Panc1 (cell line): Measurements from ENCODE around the gene COP1.

Experiments used
- CTCF ChIP-seq: fragments of 450-650 bp; IDR thresholded peaks from 2 replicates; pipeline ENCODE4 v1.5.1; 2017; ENCODE audit warnings: mild to moderate bottlenecking
- POLR2AphosphoS5 ChIP-seq: IDR thresholded peaks from 2 replicates; pipeline ENCODE4 v1.6.1; 2012; ENCODE audit warnings: mild to moderate bottlenecking, low read depth, low read length, moderate library complexity
- SIN3A ChIP-seq: IDR thresholded peaks from 2 replicates; pipeline ENCODE4 v1.6.1; 2012; ENCODE audit warnings: low read depth, mild to moderate bottlenecking, low read length, moderate library complexity, borderline replicate concordance; ENCODE audit not compliant: insufficient read depth
- TCF7L2 ChIP-seq: IDR thresholded peaks from 2 replicates; pipeline ENCODE4 v1.6.1; 2011; ENCODE audit warnings: mild to moderate bottlenecking, low read depth, low read length, inconsistent platforms

- no peak for TF ChIP-seq CTCF
- TF ChIP-seq POLR2AphosphoS5, result no peak
- TF ChIP-seq TCF7L2, result no peak
- no peak for TF ChIP-seq SIN3A
Observed at GRCh38 chr1:175984813-175985212, 222.3 kb downstream of the COP1 start.
